Fibroblast of mammary gland (primary cell): ENCODE data around the gene IMPA2.
"Not testable (repeated sequence)": the region's sequence is repeated elsewhere in the genome, so short reads cannot be mapped to it uniquely, and the experiment has no call there.

ENCODE experiments used
- DNase-seq: peaks from one replicate; pipeline ENCODE4 v3.0.0-alpha.2; 2010; ENCODE audit warnings: low read depth
- H3K4me3 ChIP-seq: 2 replicates; pipeline ENCODE4 v1.5.1; 2011; ENCODE audit warnings: low read depth, mild to moderate bottlenecking, low read length, moderate library complexity; ENCODE audit not compliant: control insufficient read depth
- TF ChIP-seq, protein P1 (sequence below): conservative IDR thresholded peaks from 2 replicates; pipeline ENCODE4 v1.5.1; 2011; ENCODE audit warnings: low read depth, low read length, inconsistent platforms; ENCODE audit not compliant: control insufficient read depth, insufficient read depth

IMPA2 gene

DNA sequence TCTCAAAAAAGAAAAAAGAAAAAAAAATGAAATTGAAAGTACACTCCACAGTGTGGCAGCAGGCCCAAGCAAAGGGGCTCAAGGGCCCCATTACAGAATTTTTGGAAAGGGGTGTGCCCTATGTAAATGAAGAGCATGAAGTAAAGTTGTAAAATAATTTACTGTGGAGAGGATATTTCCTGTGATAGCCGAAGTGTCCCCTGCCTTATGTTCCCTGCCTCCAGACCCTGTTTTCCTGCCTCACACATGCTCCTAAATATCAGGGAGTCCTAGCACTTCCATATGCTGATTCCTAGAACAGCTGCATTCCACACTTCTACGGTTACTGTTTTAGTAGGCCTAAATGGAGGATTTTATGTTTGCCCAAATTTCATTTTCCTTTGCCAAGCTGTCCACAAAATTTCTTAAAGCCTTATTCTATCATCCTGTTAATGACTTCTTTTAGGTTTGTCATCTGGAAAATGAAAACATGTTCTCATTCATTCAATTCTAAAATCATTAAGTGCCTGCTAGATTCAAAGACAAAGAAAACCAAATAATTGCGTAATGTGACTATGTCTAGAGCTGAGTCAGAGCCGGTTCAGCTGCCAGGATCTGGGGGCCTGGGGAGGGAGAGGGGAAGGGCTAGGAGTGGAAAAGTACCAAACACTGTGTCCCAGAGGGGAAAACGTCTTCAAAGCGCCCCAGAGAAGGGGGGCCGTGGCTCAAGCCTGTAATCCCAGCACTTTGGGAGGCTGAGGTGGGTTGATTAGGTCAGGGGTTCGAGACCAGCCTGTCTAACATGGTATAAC, 25.9 kb upstream of the IMPA2 start:
- no peak overlapping the region for H3K4me3 ChIP-seq
- TF ChIP-seq, protein P1, sequence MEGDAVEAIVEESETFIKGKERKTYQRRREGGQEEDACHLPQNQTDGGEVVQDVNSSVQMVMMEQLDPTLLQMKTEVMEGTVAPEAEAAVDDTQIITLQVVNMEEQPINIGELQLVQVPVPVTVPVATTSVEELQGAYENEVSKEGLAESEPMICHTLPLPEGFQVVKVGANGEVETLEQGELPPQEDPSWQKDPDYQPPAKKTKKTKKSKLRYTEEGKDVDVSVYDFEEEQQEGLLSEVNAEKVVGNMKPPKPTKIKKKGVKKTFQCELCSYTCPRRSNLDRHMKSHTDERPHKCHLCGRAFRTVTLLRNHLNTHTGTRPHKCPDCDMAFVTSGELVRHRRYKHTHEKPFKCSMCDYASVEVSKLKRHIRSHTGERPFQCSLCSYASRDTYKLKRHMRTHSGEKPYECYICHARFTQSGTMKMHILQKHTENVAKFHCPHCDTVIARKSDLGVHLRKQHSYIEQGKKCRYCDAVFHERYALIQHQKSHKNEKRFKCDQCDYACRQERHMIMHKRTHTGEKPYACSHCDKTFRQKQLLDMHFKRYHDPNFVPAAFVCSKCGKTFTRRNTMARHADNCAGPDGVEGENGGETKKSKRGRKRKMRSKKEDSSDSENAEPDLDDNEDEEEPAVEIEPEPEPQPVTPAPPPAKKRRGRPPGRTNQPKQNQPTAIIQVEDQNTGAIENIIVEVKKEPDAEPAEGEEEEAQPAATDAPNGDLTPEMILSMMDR, result no peak
- DNase-seq, result peak; percentile 95

DNA sequence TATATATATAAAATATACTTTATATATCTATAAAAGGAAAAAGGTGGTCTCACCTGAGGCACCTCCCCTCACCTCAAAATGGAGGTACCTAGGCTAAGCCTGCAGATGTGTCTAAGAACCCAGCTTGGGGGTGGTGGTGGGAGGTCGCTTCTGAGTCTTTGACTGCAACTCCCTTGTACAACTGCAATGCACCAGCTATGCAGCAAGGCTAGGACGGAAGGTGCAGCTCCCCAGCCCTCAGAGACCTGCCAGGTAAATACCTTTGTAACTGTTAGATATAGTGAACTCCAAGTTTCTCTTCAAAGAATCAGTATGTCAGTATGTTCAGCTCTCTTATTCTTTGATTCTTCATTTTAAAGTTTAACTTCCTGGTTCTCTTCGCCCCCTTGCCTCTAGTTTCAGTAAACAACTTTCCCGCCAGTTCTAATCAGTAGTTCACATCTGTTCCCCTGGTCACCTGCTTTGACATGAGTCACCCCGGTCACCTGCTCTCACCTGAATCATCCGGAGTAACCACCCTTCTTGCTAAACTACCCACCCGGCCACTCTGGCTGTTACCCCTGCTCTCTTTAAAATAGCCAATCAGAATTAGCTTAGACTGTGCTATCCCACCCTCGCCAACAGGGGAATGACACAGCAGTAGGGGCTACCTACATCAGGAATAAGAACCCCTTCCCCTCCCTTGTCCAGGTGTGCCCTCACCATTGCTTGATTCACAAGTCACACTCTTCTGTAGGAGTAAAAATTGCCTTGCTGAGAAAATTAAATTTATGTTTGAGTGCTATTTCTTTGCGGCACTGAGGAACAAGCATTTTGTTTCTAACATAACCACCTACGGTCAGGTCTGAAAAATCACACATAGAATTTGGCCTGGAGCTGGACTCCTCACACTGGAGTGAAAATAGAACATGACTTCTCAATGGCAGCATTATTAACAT, 24.7 kb upstream of the IMPA2 start:
- H3K4me3 ChIP-seq, result no peak overlapping the region
- DNase-seq, result no peak
- TF ChIP-seq, protein P1, result no peak

DNA sequence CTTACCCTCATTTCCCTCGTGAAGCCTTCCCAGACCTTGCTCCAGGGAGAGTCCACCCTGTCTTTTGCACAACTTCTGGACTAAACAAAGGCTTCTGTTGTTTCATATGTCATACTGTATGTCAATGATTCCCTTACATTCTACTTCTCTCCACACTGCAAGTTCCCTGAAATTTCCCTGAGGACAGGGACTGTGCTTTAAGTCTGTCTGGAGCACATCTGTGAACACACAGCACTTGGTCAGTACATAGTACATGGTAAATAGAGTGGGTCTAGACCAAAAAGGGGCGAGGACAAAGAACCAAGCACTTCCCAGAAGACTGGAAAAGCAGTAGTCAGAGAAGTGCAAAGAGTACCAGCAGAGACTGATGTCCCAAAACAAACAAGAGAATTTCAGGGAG, 23.7 kb upstream of the IMPA2 start:
- H3K4me3 ChIP-seq, result no peak overlapping the region
- no peak for DNase-seq
- TF ChIP-seq, protein P1, result no peak

DNA sequence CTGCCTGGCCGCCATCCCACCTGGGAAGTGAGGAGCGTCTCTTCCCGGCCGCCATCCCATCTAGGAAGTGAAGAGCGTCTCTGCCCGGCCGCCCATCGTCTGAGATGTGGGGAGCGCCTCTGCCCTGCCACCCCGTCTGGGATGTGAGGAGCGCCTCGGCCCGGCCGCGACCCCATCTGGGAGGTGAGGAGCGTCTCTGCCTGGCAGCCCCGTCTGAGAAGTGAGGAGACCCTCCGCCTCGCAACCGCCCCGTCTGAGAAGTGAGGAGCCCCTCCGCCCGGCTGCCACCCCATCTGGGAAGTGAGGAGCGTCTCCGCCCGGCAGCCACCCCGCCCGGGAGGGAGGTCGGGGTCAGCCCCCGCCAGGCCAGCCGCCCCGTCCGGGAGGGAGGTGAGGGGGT, 21.7 kb upstream of the IMPA2 start:
- not testable (repeated sequence) for DNase-seq, H3K4me3 ChIP-seq

DNA sequence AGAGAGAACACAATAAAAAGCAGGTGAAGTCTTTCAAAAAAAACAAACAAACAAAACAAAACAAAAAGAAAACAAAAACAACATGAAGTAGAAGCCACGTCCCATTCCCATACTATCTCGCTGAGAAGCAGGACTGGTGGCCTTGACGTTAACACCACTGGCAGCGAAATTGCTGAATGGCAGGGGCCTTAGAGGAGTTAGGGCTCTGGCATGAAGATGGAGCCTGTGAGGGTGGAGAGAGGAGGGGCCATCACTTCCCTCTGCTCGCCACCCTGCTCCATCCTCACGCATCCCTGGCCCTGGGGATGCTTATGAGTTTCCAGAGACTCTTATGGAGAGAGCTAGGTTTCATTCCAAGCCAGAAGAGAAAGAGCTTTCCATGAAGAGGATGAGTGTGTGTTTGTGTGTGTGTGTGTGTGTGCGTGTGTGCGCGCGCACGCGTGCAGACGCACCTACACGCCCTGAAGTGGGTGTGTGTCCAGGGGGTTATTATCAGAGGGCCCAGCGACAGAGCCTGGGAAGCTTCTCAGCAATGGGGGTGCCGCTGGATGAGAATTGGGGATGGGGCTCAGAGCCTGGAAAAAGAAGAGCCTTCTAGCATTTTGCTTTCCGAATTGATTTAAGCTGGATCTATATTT, 20.4 kb upstream of the IMPA2 start:
- TF ChIP-seq, protein P1, result no peak
- H3K4me3 ChIP-seq, result no peak overlapping the region
- no peak for DNase-seq

DNA sequence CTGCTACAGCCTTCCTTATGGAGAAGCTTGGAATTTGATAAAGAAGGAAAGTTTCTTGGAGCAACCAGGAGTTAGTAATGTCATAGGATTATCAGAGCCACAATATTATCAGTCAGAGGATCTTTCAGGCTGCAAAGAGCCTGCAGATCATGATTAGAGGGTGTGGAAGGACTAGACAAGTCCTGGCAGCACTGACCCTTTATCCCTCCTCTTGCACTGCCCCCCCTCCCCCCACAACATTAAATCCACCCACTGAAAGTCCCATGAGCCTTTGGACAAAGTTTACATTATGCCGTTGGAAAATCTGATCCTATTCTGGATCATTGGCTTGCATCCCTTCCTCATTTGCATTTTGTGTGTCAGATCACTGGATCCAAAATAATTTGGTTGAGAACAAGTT, 18.7 kb upstream of the IMPA2 start:
- no peak for DNase-seq
- TF ChIP-seq, protein P1, result no peak
- H3K4me3 ChIP-seq, result no peak overlapping the region
